IPS-NIHi7 (cell line): Measurements from ENCODE around the gene CNOT3.
A peak's percentile ranks its signal among the peaks of the same experiment; 100 is the strongest.
"Not testable (repeated sequence)": the region's sequence is repeated elsewhere in the genome, so short reads cannot be mapped to it uniquely, and the experiment has no call there.

Source experiments
- DNase-seq: peaks from one replicate; pipeline ENCODE4 v3.0.0; 2012; ENCODE audit warnings: mixed read lengths; ENCODE audit errors: extremely low spot score

Gene CNOT3

GRCh38 chr19:54191011-54191810 is 53.6 kb downstream of the CNOT3 start, which contains the start of gene TSEN34:
Gene TSEN34, plus strand, starts transcription at chr19:54191308. Its CDS starts 57 bp downstream, at chr19:54191365.
- DNase-seq, result peak; percentile 61

- DNase-seq, result no peak
These were observed 54.4 kb downstream of the CNOT3 start for GRCh38 chr19:54191811-54192453.

GRCh38 chr19:54193011-54193410 is 55.4 kb downstream of the CNOT3 start:
- no peak for DNase-seq

- DNase-seq, result not testable (repeated sequence)
These were observed 56.9 kb downstream of the CNOT3 start for GRCh38 chr19:54194463-54194862.

- no peak for DNase-seq
These were observed 59.0 kb downstream of the CNOT3 start for GRCh38 chr19:54196536-54196935.

- DNase-seq, result no peak
These were observed 59.6 kb downstream of the CNOT3 start for GRCh38 chr19:54197121-54197520.

- no peak for DNase-seq
These were observed 61.8 kb downstream of the CNOT3 start for GRCh38 chr19:54199401-54199800.

GRCh38 chr19:54201172-54201701 is 63.7 kb downstream of the CNOT3 start:
- DNase-seq, result no peak

GRCh38 chr19:54201980-54202379 is 64.4 kb downstream of the CNOT3 start:
- DNase-seq, result no peak

GRCh38 chr19:54203151-54203611 is 65.6 kb downstream of the CNOT3 start:
- DNase-seq, result no peak

- DNase-seq, result no peak
These were observed 67.4 kb downstream of the CNOT3 start for GRCh38 chr19:54204767-54205468.
